SHP77 (cell line): ENCODE results near the gene RNF126.
A peak's percentile ranks its signal among the peaks of the same experiment; 100 is the strongest.
"Not testable (repeated sequence)": the region's sequence is repeated elsewhere in the genome, so short reads cannot be mapped to it uniquely, and the experiment has no call there.

Experiments used
- DNase-seq, 2 experiments: peaks; one replicate each; lab custom pipeline; 2025; lab: John Stamatoyannopoulos, UW

Gene RNF126

GRCh38 chr19:662962-663681, at the start of gene RNF126:
Gene RNF126 (minus strand): TSS chr19:663214. CDS start chr19:663121, 93 bp downstream.
- DNase-seq = peak; percentile 75 to 93

- no peak for DNase-seq
Measured at GRCh38 chr19:711254-711653, 48.2 kb upstream of the RNF126 start.

- DNase-seq = no peak
Measured at GRCh38 chr19:710767-711166, 47.8 kb upstream of the RNF126 start.

- no peak for DNase-seq
Measured at GRCh38 chr19:709965-710571, 47.1 kb upstream of the RNF126 start.

- DNase-seq = no peak
Measured at GRCh38 chr19:709196-709964, 46.4 kb upstream of the RNF126 start.

GRCh38 chr19:708154-709143, 45.4 kb upstream of the RNF126 start, which contains the start of gene PALM:
Gene PALM (plus strand): TSS chr19:708935. CDS start chr19:709147, 212 bp downstream.
- DNase-seq = no peak

- DNase-seq = no peak
Measured at GRCh38 chr19:704447-704741, 41.4 kb upstream of the RNF126 start.

GRCh38 chr19:703651-704446, 40.8 kb upstream of the RNF126 start:
- DNase-seq = peak; percentile 31 to 54

GRCh38 chr19:703329-703650, 40.3 kb upstream of the RNF126 start:
- no peak for DNase-seq

GRCh38 chr19:702847-703246, 39.8 kb upstream of the RNF126 start:
- DNase-seq = not testable (repeated sequence)

- not testable (repeated sequence) for DNase-seq
Measured at GRCh38 chr19:699885-700284, 36.9 kb upstream of the RNF126 start.

- DNase-seq = not testable (repeated sequence)
Measured at GRCh38 chr19:698529-698928, 35.5 kb upstream of the RNF126 start.

- no peak for DNase-seq
Measured at GRCh38 chr19:695352-695949, 32.4 kb upstream of the RNF126 start, which contains the start of gene PRSS57. Gene PRSS57 (minus strand): TSS chr19:695452. CDS start chr19:695430, 22 bp downstream.

GRCh38 chr19:694481-695351, 31.7 kb upstream of the RNF126 start:
- DNase-seq = no peak

- DNase-seq = no peak
Measured at GRCh38 chr19:690203-690602, 27.2 kb upstream of the RNF126 start.

GRCh38 chr19:688992-689391, 26.0 kb upstream of the RNF126 start:
- DNase-seq = no peak

GRCh38 chr19:688214-688613, 25.2 kb upstream of the RNF126 start:
- no peak for DNase-seq

- DNase-seq = no peak
Measured at GRCh38 chr19:687569-688166, 24.7 kb upstream of the RNF126 start.
